Ishikawa (cell line): ENCODE results near the gene ZNF467.

ENCODE experiments used
- CEBPB ChIP-seq: IDR thresholded peaks from 2 replicates; pipeline ENCODE4 v1.6.1; 2012
- CREB1 ChIP-seq: IDR thresholded peaks from 2 replicates; pipeline ENCODE4 v1.6.1; 2012; ENCODE audit warnings: low read depth
- EP300 ChIP-seq: IDR thresholded peaks from 2 replicates; pipeline ENCODE4 v1.6.1; 2012; ENCODE audit warnings: borderline replicate concordance
- YY1 ChIP-seq: IDR thresholded peaks from 2 replicates; pipeline ENCODE4 v1.6.1; 2012; ENCODE audit warnings: low read depth
- TF ChIP-seq, protein P1 (sequence below): IDR thresholded peaks from 2 replicates; pipeline ENCODE4 v1.6.1; 2012

DNA sequence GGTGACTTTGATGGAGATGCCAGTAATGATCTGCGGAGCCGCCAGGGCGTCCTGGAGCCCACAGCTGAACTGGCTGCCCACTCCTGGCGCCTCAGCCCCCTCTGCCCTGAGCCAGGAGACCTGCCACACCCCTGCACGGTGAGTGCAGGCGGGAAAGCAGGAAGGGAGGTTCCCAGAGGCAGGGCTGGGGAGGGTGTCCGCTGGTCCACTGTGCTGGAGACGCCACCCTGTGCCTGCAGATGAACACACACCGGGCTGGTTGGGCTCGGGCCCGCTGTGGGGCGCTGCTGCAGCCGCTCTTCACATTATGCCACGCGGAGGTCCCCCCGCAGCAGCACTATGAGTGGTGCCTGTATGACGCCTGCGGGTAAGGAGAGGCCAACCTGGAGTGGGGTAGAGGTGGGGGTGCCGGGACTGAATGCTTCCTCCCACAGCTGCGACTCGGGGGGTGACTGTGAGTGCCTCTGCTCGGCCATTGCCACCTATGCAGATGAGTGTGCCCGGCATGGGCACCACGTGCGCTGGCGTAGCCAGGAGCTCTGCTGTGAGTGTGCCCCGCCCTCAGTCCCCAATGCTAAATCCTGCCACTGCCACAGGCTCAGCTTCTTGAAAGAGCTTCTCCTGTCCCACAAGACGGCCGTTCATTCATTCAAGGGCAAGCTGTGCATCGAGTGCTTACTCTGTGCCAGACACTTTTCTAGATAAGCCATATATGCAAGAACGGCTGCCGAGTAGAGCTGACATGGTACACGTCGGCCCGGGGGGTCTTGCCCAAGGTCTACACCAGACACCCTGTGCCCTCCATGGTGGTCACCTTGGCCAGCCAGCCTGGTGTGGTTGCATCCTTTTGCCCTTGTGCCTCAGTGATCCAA is 14.3 kb upstream of the ZNF467 start:
- TF ChIP-seq YY1 = no peak
- TF ChIP-seq, protein P1, sequence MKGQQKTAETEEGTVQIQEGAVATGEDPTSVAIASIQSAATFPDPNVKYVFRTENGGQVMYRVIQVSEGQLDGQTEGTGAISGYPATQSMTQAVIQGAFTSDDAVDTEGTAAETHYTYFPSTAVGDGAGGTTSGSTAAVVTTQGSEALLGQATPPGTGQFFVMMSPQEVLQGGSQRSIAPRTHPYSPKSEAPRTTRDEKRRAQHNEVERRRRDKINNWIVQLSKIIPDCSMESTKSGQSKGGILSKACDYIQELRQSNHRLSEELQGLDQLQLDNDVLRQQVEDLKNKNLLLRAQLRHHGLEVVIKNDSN = no peak
- TF ChIP-seq CEBPB = no peak
- no peak for TF ChIP-seq EP300
- no peak for TF ChIP-seq CREB1
